HG02759 (cell line): ENCODE measurements around the gene SNAPIN.
"Not testable (repeated sequence)": the region's sequence is repeated elsewhere in the genome, so short reads cannot be mapped to it uniquely, and the experiment has no call there.

Experiments used
- ATAC-seq: cut with Tn5 transposase; IDR thresholded peaks from one replicate; pipeline ENCODE4 v1.9.1; 2021; ENCODE audit warnings: mild to moderate bottlenecking, moderate library complexity; ENCODE audit not compliant: unreplicated experiment

SNAPIN gene

DNA sequence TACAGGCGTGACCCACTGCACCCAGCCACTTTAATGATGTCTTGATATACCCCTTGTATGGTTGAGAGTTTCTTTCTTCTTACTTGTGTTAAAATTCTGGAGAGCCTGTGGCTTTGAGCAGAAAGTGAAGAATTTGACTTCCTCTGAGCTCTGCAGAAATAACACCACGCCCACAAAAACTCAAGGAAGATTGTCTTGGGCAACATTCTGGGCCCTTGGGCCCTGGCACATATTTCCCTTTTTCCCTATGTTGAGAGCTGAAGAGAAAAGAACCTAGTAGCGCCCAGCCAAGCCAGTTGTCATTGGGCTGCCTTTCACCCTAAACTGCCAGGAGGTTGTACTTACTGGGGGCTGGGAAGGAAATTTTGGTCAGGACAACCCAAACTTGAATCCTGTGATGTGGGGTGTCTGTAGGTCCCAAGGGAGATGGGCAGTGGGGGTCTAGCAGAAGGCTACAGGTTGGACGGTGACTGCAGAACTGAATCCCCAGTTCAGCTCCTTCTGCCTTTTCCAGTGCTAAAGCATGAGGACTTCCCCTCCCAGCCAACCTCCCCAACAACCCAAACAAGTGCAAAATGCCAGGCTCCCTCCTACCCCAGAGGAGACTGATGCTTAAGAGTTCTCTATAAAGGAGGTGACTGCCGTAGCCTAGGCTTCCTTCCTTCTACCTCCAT is 11.7 kb upstream of the SNAPIN start:
- no peak for ATAC-seq

GRCh38 chr1:153647346-153647714 is 11.2 kb upstream of the SNAPIN start:
- no peak for ATAC-seq

GRCh38 chr1:153648000-153648643 is 10.4 kb upstream of the SNAPIN start:
- ATAC-seq = no peak

GRCh38 chr1:153649137-153649862 is 9.2 kb upstream of the SNAPIN start:
- ATAC-seq = no peak

DNA sequence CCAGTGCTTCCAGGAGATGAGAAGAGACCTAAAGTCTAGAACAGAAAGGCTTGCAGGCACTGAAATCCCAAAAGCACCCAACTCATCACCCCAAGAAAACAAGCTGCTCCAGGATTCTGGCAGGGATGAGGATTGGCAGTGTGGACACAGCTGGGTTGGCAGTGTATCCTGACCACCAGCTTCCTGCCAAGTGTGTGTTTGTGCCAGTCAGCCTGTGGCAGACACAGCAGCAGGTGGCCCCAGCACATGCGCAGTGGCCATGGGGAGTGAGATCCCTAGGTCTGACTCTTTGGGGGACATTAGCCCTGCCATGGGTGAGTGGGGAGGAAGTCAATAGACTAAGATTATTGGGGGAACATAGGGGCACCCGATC is 8.7 kb upstream of the SNAPIN start:
- ATAC-seq = no peak

- no peak for ATAC-seq
These were observed 6.7 kb upstream of the SNAPIN start for GRCh38 chr1:153651771-153652170.

DNA sequence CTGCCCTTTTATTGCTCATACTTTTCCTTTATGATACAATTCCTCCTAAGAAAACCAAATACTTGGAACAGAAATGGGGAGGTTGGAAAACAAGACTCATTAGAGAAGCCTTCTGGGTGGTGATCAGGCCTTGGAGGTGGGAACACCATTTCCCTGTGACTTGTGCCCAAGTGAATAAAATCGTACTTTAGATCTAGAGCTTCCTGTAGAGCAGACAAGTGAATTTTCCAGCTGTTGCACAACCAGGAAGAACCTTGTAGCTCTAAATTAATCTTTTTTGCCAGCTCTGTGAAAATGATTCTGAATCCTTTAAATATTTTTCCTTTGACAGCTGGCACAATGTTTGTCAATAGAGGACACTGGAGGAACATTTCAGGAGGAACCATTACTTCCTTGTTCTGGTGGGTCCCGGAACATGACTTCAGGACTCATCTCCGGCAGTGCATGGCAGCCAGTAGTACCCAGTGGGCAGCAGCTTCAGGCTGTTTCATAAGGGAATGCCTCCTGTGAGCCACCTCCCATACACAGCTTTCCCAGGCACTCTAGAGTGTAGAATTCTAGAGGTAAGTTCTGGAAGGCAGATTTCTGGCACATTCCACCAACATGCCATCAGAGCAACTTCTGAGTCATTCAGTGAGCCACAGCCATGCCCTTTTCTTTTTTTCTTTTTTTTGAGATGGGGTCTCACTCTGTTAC is 5.5 kb upstream of the SNAPIN start:
- ATAC-seq = no peak

- no peak for ATAC-seq
These were observed 3.2 kb upstream of the SNAPIN start for GRCh38 chr1:153655333-153655732.

DNA sequence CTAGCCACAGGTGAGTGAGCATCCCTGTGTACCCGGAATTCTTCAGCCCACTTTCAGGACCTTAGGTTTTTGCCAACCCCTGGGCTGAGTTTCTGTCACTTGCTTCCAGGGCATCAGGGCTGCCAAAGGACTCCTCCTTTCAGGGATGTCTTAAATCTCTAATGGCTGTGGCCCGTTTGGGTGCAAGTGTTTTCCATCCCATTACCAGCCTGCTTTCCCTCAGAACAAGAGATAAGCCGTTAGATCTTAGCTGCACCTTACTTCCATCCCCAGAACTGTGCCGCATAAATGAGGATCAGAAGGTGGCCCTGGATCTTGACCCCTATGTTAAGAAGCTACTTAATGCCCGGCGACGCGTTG is 652 bp downstream of the SNAPIN start:
- ATAC-seq = no peak

DNA sequence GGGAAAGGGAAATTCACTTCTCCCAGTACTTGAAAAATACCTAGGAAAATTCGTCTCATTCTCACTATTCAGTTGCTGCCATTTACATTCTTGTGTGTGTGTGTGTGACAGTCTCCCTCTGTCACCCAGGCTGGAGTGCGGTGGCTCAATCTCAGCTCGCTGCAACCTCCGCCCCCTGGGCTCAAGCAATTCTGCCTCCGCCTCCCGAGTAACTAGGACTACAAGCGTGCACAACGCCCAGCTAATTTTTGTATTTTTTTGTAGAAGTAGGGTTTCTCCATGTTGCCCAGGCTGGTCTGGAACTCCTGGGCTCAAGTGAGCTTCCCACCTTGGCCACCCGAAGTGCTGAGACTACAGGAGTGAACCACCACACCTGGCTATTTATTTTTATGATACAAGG is 1.2 kb downstream of the SNAPIN start:
- ATAC-seq = no peak

- ATAC-seq = no peak
These were observed 2.7 kb downstream of the SNAPIN start for GRCh38 chr1:153661111-153661708.

DNA sequence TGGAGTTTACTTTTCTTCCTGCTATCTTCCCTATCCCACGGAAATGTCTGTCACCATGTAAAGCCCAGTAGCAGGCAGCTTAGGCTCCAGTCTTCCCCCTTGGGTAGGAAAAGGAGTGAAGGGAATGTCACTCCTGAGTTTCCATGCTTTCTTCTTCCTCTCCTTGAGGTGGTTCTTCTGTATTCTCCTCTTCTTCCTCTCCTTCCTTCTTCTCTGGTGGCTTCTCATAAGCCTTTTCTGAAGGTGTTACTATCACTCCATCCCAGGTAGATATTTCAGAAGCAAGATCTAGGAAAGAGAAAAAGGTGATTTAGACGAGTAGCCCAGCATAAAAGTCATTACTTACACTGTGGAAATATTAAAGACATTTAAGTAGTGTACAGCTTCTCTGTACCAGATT is 3.8 kb downstream of the SNAPIN start:
- ATAC-seq = no peak

- ATAC-seq = no peak
These were observed 4.7 kb downstream of the SNAPIN start for GRCh38 chr1:153663211-153663610.

DNA sequence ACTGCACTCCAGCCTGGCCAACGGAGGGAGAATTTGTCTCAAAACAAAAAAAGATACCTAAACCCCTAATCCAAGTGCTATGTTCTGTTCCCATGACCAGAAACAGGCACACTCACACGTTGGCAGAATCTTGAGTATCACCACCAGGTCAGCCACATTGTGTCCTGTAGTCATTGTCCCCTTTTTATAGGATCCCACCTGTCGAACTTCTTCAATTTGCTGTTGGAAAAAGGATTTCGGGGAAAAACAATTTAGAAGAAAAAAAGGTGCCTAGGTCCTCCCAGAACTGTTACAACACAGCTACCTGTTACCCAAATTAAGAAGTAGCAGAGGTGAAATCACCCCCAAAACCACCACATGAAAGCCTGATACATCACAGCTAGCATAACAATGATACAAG is 8.9 kb downstream of the SNAPIN start:
- ATAC-seq = no peak

GRCh38 chr1:153668672-153669071 is 10.2 kb downstream of the SNAPIN start:
- ATAC-seq = not testable (repeated sequence)

- no peak for ATAC-seq
These were observed 11.1 kb downstream of the SNAPIN start for GRCh38 chr1:153669606-153670005.

- no peak for ATAC-seq
These were observed 11.9 kb downstream of the SNAPIN start for GRCh38 chr1:153670257-153670858.

- peak; percentile 89 for ATAC-seq
These were observed 12.5 kb downstream of the SNAPIN start, which contains the start of gene ILF2 for GRCh38 chr1:153670859-153671627. Gene ILF2 (minus strand): TSS chr1:153670993. CDS start chr1:153670922, 71 bp downstream.

- ATAC-seq = not testable (repeated sequence)
These were observed 13.3 kb downstream of the SNAPIN start for GRCh38 chr1:153671628-153672353.
